H1 (cell line): Measurements from ENCODE around the gene PRPF38A. TPM values are rescaled to one million over a fixed set of nuclear protein-coding genes. Genes with fewer than 3 reads are reported as not detected.

Experiments used
- CTCF ChIA-PET: fragments of 300-600 bp; sonication (Branson Sonifier 250); formaldehyde crosslinking; loops from one replicate; lab custom pipeline; 2021; ENCODE audit not compliant: partially characterized antibody; lab: Charles Lee
- POLR2A ChIA-PET: fragments of 300-600 bp; sonication (Branson Sonifier 250); formaldehyde crosslinking; loops from one replicate; lab custom pipeline; 2021; ENCODE audit warnings: inconsistent platforms; ENCODE audit not compliant: partially characterized antibody; lab: Charles Lee
- DNase-seq, 2 experiments: peaks; one replicate each; pipeline versions ENCODE4 v3.0.0 to v3.0.0-alpha.2; 2010 to 2022; ENCODE audit warnings: low spot score in 2 of 2, low read depth in 1 of 2, mixed read lengths in 1 of 2
- FAIRE-seq: peaks from 2 replicates; lab custom pipeline; 2011; peaks lifted over from hg19 to GRCh38; lab: Jason Lieb, UNC
- H2AFZ ChIP-seq: 2 replicates; pipeline ENCODE4 v1.8.1; 2012; ENCODE audit warnings: low read length, inconsistent platforms
- H2AK5ac ChIP-seq: 2 replicates; pipeline ENCODE4 v1.6.1; 2013; ENCODE audit warnings: low read depth, low read length
- H2BK120ac ChIP-seq: replicated peaks from 2 replicates; pipeline ENCODE3; 2013; ENCODE audit warnings: low read depth, low read length, inconsistent platforms
- H2BK12ac ChIP-seq: 2 replicates; pipeline ENCODE4 v1.6.1; 2013; ENCODE audit warnings: low read depth, low read length
- H2BK15ac ChIP-seq: 2 replicates; pipeline ENCODE4 v1.6.1; 2013; ENCODE audit warnings: low read length
- H2BK20ac ChIP-seq: 2 replicates; pipeline ENCODE4 v1.6.1; 2013; ENCODE audit warnings: low read length
- H2BK5ac ChIP-seq: 2 replicates; pipeline ENCODE4 v1.6.1; 2013; ENCODE audit warnings: low read depth, low read length
- H3K14ac ChIP-seq: 2 replicates; pipeline ENCODE4 v1.6.1; 2013; ENCODE audit warnings: inconsistent platforms; ENCODE audit not compliant: insufficient read length
- H3K18ac ChIP-seq: 2 replicates; pipeline ENCODE4 v1.6.1; 2013; ENCODE audit warnings: low read length; ENCODE audit errors: extremely low read depth
- H3K23ac ChIP-seq: 2 replicates; pipeline ENCODE4 v1.6.1; 2013; ENCODE audit warnings: inconsistent platforms; ENCODE audit not compliant: insufficient read length
- H3K23me2 ChIP-seq: 2 replicates; pipeline ENCODE4 v1.6.1; 2013; ENCODE audit warnings: low read depth, low read length
- H3K27ac ChIP-seq: 2 replicates; pipeline ENCODE4 v1.6.1; 2011; ENCODE audit warnings: low read depth, low read length, inconsistent platforms
- H3K27me3 ChIP-seq, 4 experiments: replicated peaks in 1 of 4; 1 replicate in 1 of 4; 2 replicates in 3 of 4; pipeline versions ENCODE4 v1.6.1 to v1.8.1; 2011 to 2013; ENCODE audit warnings: low read length in 3 of 4, mild to moderate bottlenecking in 3 of 4, inconsistent platforms in 2 of 4, mixed read lengths in 2 of 4, moderate library complexity in 1 of 4; ENCODE audit not compliant: control insufficient read depth in 3 of 4, insufficient read depth in 3 of 4; ENCODE audit errors: extremely low read depth in 1 of 4
- H3K36me3 ChIP-seq, 4 experiments: 2 replicates each; pipeline versions ENCODE4 v1.6.1 to v1.8.1; 2011 to 2013; ENCODE audit warnings: mild to moderate bottlenecking in 4 of 4, low read length in 3 of 4, moderate library complexity in 2 of 4, control low read depth in 1 of 4, inconsistent platforms in 1 of 4; ENCODE audit not compliant: insufficient read depth in 4 of 4, control insufficient read depth in 2 of 4
- H3K4ac ChIP-seq: replicated peaks from 2 replicates; pipeline ENCODE3; 2013; ENCODE audit warnings: low read length, low read depth, mixed read lengths, inconsistent platforms; ENCODE audit not compliant: insufficient read length
- H3K4me1 ChIP-seq, 4 experiments: replicated peaks in 1 of 4; 1 replicate in 1 of 4; 2 replicates in 3 of 4; pipeline versions ENCODE4 v1.6.1 to v1.8.1; 2011 to 2013; ENCODE audit warnings: low read length in 3 of 4, inconsistent platforms in 2 of 4, mixed read lengths in 1 of 4; ENCODE audit not compliant: insufficient read depth in 4 of 4, control insufficient read depth in 3 of 4
- H3K4me2 ChIP-seq, 2 experiments: 2 replicates each; pipeline versions ENCODE4 v1.6.1 to v1.8.1; 2011 to 2013; ENCODE audit warnings: low read depth in 2 of 2, low read length in 2 of 2, control low read depth in 1 of 2, inconsistent platforms in 1 of 2, mild to moderate bottlenecking in 1 of 2; ENCODE audit not compliant: insufficient read depth in 1 of 2
- H3K4me3 ChIP-seq, 4 experiments: fragments of 200-600, 300-600 bp in 1 of 4; sonication (generic), shearing (Covaris generic), sonication (Bioruptor Twin) in 1 of 4; 2 replicates each; pipeline versions ENCODE4 v1.5.1 to v1.8.1; 2011 to 2016; ENCODE audit warnings: low read length in 4 of 4, low read depth in 3 of 4, control low read depth in 2 of 4, inconsistent platforms in 2 of 4, mild to moderate bottlenecking in 2 of 4, mixed read lengths in 1 of 4, moderate library complexity in 1 of 4; ENCODE audit not compliant: insufficient read depth in 2 of 4; ENCODE audit errors: extremely low read depth in 1 of 4
- H3K56ac ChIP-seq: replicated peaks from 2 replicates; pipeline ENCODE3; 2013; ENCODE audit warnings: low read depth, mild to moderate bottlenecking, mixed read lengths, low read length, inconsistent platforms; ENCODE audit not compliant: insufficient read length
- H3K79me1 ChIP-seq: 2 replicates; pipeline ENCODE4 v1.6.1; 2013; ENCODE audit warnings: low read depth, low read length, control low read depth
- H3K79me2 ChIP-seq, 2 experiments: 2 replicates each; pipeline versions ENCODE4 v1.6.1 to v1.8.1; 2012 to 2013; ENCODE audit warnings: low read length in 2 of 2, mild to moderate bottlenecking in 2 of 2, inconsistent platforms in 1 of 2; ENCODE audit not compliant: insufficient read depth in 2 of 2, control insufficient read depth in 1 of 2
- H3K9ac ChIP-seq, 4 experiments: replicated peaks in 1 of 4; 1 replicate in 1 of 4; 2 replicates in 3 of 4; pipeline versions ENCODE4 v1.6.1 to v1.8.1; 2011 to 2013; ENCODE audit warnings: low read depth in 3 of 4, low read length in 3 of 4, control low read depth in 2 of 4, mild to moderate bottlenecking in 2 of 4, moderate library complexity in 2 of 4, inconsistent platforms in 1 of 4; ENCODE audit errors: extremely low read depth in 1 of 4
- H3K9me3 ChIP-seq, 2 experiments: 2 replicates each; pipeline versions ENCODE4 v1.6.1 to v1.8.1; 2012 to 2013; ENCODE audit warnings: mild to moderate bottlenecking in 2 of 2, moderate library complexity in 2 of 2, control low read depth in 1 of 2, inconsistent platforms in 1 of 2, low read depth in 1 of 2, low read length in 1 of 2, mixed read lengths in 1 of 2; ENCODE audit not compliant: insufficient read depth in 2 of 2
- H4K20me1 ChIP-seq, 2 experiments: replicated peaks in 1 of 2; 2 replicates each; pipeline versions ENCODE3 to v1.8.1; 2011 to 2013; ENCODE audit warnings: inconsistent platforms in 2 of 2, low read length in 2 of 2, mild to moderate bottlenecking in 1 of 2; ENCODE audit not compliant: insufficient read depth in 2 of 2, control insufficient read depth in 1 of 2
- H4K5ac ChIP-seq: 2 replicates; pipeline ENCODE4 v1.6.1; 2013; ENCODE audit warnings: low read length, low read depth, mixed read lengths, inconsistent platforms; ENCODE audit not compliant: insufficient read length
- H4K8ac ChIP-seq: 2 replicates; pipeline ENCODE4 v1.8.0; 2013; ENCODE audit warnings: mild to moderate bottlenecking, moderate library complexity, low read length, inconsistent platforms; ENCODE audit not compliant: insufficient read depth; ENCODE audit errors: extremely low read depth
- H4K91ac ChIP-seq: replicated peaks from 2 replicates; pipeline ENCODE3; 2013; ENCODE audit warnings: low read length, mixed read lengths, inconsistent platforms; ENCODE audit not compliant: insufficient read length
- CHD2 ChIP-seq: IDR thresholded peaks from 2 replicates; pipeline ENCODE4 v1.6.1; 2012; ENCODE audit warnings: low read length, improper control_type of control experiment
- PHF8 ChIP-seq: fragments of 200-600 bp; sonication (generic); conservative IDR thresholded peaks from 2 replicates; pipeline ENCODE4 v1.7.1; 2012; ENCODE audit warnings: low read depth, mild to moderate bottlenecking, inconsistent platforms, low read length, moderate library complexity
- ZNF274 ChIP-seq: IDR thresholded peaks from 2 replicates; pipeline ENCODE4 v1.7.0; 2012; ENCODE audit warnings: low read length, borderline replicate concordance; ENCODE audit errors: extremely low read depth
- WGBS, 2 experiments: shearing (Covaris generic) in 1 of 2; methylation state at CpG; one replicate each; pipeline versions ENCODE4 v1.1.6 to v1.1.7; 2013 to 2015; ENCODE audit warnings: low lambda C conversion rate in 2 of 2, mixed read lengths in 2 of 2, inconsistent platforms in 1 of 2, low coverage in 1 of 2, missing lambda C conversion rate in 1 of 2; ENCODE audit not compliant: insufficient replicate concordance in 2 of 2, insufficient coverage in 1 of 2, insufficient read length in 1 of 2; ENCODE audit errors: extremely low coverage in 1 of 2, missing lambda C conversion rate in 1 of 2; 5-methylcytosine and 5-hydroxymethylcytosine counted together
- polyA plus RNA-seq, 7 experiments: library from polyadenylated mRNA; depleted of rRNA in 3 of 7; stranded (reverse) in 5 of 7; unstranded in 2 of 7; fragments of >200 nt in 5 of 7; fragments of 200-250 nt in 2 of 7; gene quantifications; 1 replicate in 5 of 7; 2 replicates in 1 of 7; 4 replicates in 1 of 7; pipeline versions ENCODE4 v1.2.1 to v1.2.3, GENCODE V29; 2011 to 2013; ENCODE audit warnings: missing spikeins in 2 of 7, mixed read lengths in 2 of 7
- total RNA-seq: library from RNA; stranded (reverse); fragmentation: NEBNext Ultra II Directional; extraction: Animal tissue kit (Norgen Biotek cat#: 25700); gene quantifications from 2 replicates; pipeline ENCODE4 v1.2.1, GENCODE V29; 2021

PRPF38A gene
- total and polyA plus RNA-seq, 2 of the 8 experiments (the other 6 are each of a cell fraction or from before 2014, with no cell fraction given): 25.6 to 76.2 TPM

GRCh38 chr1:52367272-52367671 is 37.1 kb upstream of the PRPF38A start:
- CTCF ChIA-PET: no interaction called here
- no peak for FAIRE-seq
- no peak for DNase-seq
- H3K27ac ChIP-seq: no peak overlapping the region
- peaks cover 0 to 5% of the 10 kb centered on the region in 2 experiments; a peak in 1 of 4 replicates for H3K79me2 ChIP-seq
- POLR2A ChIA-PET: interaction anchor here (0.6 to 4.0 kb wide), 5 partner anchors 16 to 512 kb away, joined by 3 to 46 read pairs (median 7); partner anchors contain the start of genes BTF3L4, ORC1, PRPF38A and TXNDC12
- H3K4me3 ChIP-seq: peak overlapping the region in 1 of 4 experiments; percentile 86; a peak in 1 of 8 replicates
- H3K56ac ChIP-seq: no peak overlapping the region
- no peak overlapping the region for H3K23ac ChIP-seq
- no peak overlapping the region for H3K9ac ChIP-seq
- H4K5ac ChIP-seq: no peak overlapping the region
- no peaks in the 10 kb centered on the region for H3K27me3 ChIP-seq
- no peak overlapping the region for H4K8ac ChIP-seq
- no peak overlapping the region for H3K4ac ChIP-seq
- no peak overlapping the region for H2BK20ac ChIP-seq
- no peak overlapping the region for H2BK15ac ChIP-seq
- no peaks in the 10 kb centered on the region for H3K9me3 ChIP-seq
- H3K23me2 ChIP-seq: peaks cover 12% of the 10 kb centered on the region
- no peak overlapping the region for H2BK120ac ChIP-seq
- H3K14ac ChIP-seq: no peak overlapping the region
- peaks cover 0 to 4% (median 2%) of the 10 kb centered on the region in 4 experiments; a peak in 3 of 8 replicates for H3K36me3 ChIP-seq
- H2BK5ac ChIP-seq: no peak overlapping the region
- WGBS, 2 experiments: 84% methylated on average over 5 of the region's 5 CpGs; no CpG with 5 or more reads in 1 of the 2 experiments
- TF ChIP-seq ZNF274: no peak
- no peak for TF ChIP-seq PHF8
- no peak for TF ChIP-seq CHD2
- no peak overlapping the region for H4K91ac ChIP-seq
- no peak overlapping the region for H2AK5ac ChIP-seq
- peak overlapping the region in 1 of 2 experiments; percentile 99; a peak in 1 of 4 replicates for H3K4me2 ChIP-seq
- no peak overlapping the region for H2BK12ac ChIP-seq
- no peak overlapping the region for H2AFZ ChIP-seq
- no peak overlapping the region for H3K18ac ChIP-seq
- peaks cover 0 to 6% of the 10 kb centered on the region in 2 experiments for H4K20me1 ChIP-seq
- H3K79me1 ChIP-seq: peaks cover 9% of the 10 kb centered on the region; the same call in 1 of the 2 replicates
- peaks cover 0 to 9% (median 5%) of the 10 kb centered on the region in 4 experiments for H3K4me1 ChIP-seq
